T-cell (primary cell): ENCODE results near the gene PLXDC1. TPM values are rescaled to one million over a fixed set of nuclear protein-coding genes. Genes with fewer than 3 reads are reported as not detected.
"Not testable (repeated sequence)": the region's sequence is repeated elsewhere in the genome, so short reads cannot be mapped to it uniquely, and the experiment has no call there.

ENCODE experiments used
- ATAC-seq, 4 experiments: fragments of 200-7000 bp in 3 of 4; fragments of 150-1000 bp in 1 of 4; cut with Tn5 transposase; replicated peaks in 1 of 4; 1 replicate in 3 of 4; 2 replicates in 1 of 4; pipeline ENCODE4 v1.10.0; 2021; ENCODE audit warnings: moderate library complexity in 3 of 4, mild to moderate bottlenecking in 2 of 4, moderate number of reproducible peaks in 1 of 4
- CTCF ChIA-PET, 2 donors: fragments of 300-600 bp; sonication (Branson Sonifier 250); formaldehyde crosslinking; loops; one replicate each; lab custom pipeline; 2022; ENCODE audit warnings: antibody characterized with exemption in 2 of 2; lab: Charles Lee
- POLR2A ChIA-PET, 2 donors: fragments of 300-600 bp; sonication (Branson Sonifier 250); formaldehyde crosslinking; loops; one replicate each; lab custom pipeline; 2022; ENCODE audit warnings: antibody characterized with exemption in 2 of 2; lab: Charles Lee
- DNase-seq, 35 experiments: peaks; one replicate each; pipeline versions ENCODE4 v3.0.0 to v3.0.0-alpha.2; 2013 to 2023
- H3K27ac ChIP-seq: one replicate; pipeline ENCODE4 v1.5.1; 2013; ENCODE audit warnings: low read length
- H3K27me3 ChIP-seq, 2 experiments: replicated peaks in 1 of 2; 1 replicate in 1 of 2; 2 replicates in 1 of 2; pipeline versions ENCODE4 v1.6.1 to v1.7.0; 2013; ENCODE audit warnings: low read length in 1 of 2, mixed read lengths in 1 of 2; ENCODE audit not compliant: control insufficient read depth in 2 of 2, insufficient read depth in 2 of 2; ENCODE audit errors: extremely low read depth in 1 of 2
- H3K36me3 ChIP-seq, 2 donors: 1 replicate in 1 of 2; 2 replicates in 1 of 2; pipeline versions ENCODE4 v1.6.1 to v1.7.0; 2013; ENCODE audit warnings: low read length in 1 of 2; ENCODE audit not compliant: control insufficient read depth in 2 of 2, insufficient read depth in 1 of 2; ENCODE audit errors: extremely low read depth in 1 of 2
- H3K4me1 ChIP-seq, 2 experiments: 1 replicate in 1 of 2; 2 replicates in 1 of 2; pipeline versions ENCODE4 v1.6.1 to v1.7.0; 2013; ENCODE audit warnings: low read length in 2 of 2, mixed read lengths in 1 of 2; ENCODE audit not compliant: insufficient read depth in 2 of 2, control insufficient read depth in 1 of 2; ENCODE audit errors: extremely low read depth in 1 of 2
- H3K4me3 ChIP-seq, 2 donors: 1 replicate in 1 of 2; 2 replicates in 1 of 2; pipeline versions ENCODE4 v1.5.1 to v1.7.0; 2013; ENCODE audit warnings: mild to moderate bottlenecking in 2 of 2, low read length in 1 of 2, moderate library complexity in 1 of 2; ENCODE audit not compliant: control insufficient read depth in 1 of 2; ENCODE audit errors: extremely low read depth in 1 of 2
- H3K9me3 ChIP-seq: 2 replicates; pipeline ENCODE4 v1.7.0; 2013
- H3K27ac Mint-ChIP-seq, 2 donors: one replicate each; pipeline ENCODE4 v1.8.0; 2020 to 2021; ENCODE audit warnings: mild to moderate bottlenecking in 2 of 2, mixed read lengths in 2 of 2
- H3K27me3 Mint-ChIP-seq, 2 donors: one replicate each; pipeline ENCODE4 v1.8.0; 2021 to 2022; ENCODE audit warnings: mixed read lengths in 2 of 2
- H3K36me3 Mint-ChIP-seq: one replicate; pipeline ENCODE4 v1.8.0; 2021; ENCODE audit warnings: mixed read lengths
- H3K4me1 Mint-ChIP-seq, 3 donors: one replicate each; pipeline ENCODE4 v1.8.0; 2020 to 2022; ENCODE audit warnings: mixed read lengths in 3 of 3, mild to moderate bottlenecking in 1 of 3
- H3K4me3 Mint-ChIP-seq, 3 donors: one replicate each; pipeline ENCODE4 v1.8.0; 2020 to 2022; ENCODE audit warnings: mild to moderate bottlenecking in 3 of 3, mixed read lengths in 3 of 3, moderate library complexity in 3 of 3
- H3K9me3 Mint-ChIP-seq, 3 donors: one replicate each; pipeline ENCODE4 v1.8.0; 2020 to 2022; ENCODE audit warnings: mixed read lengths in 3 of 3
- WGBS: methylation state at CpG from one replicate; pipeline ENCODE4 v1.1.5; 2013; ENCODE audit warnings: missing lambda C conversion rate; ENCODE audit not compliant: insufficient coverage; 5-methylcytosine and 5-hydroxymethylcytosine counted together
- total RNA-seq, 35 experiments: library from RNA in 6 of 35; stranded (reverse) in 6 of 35; fragments of 120-200 nt in 1 of 35; gene quantifications; one replicate each; pipeline versions ENCODE4 v1.2.1 to v1.2.4 and lab custom pipeline; 2013 to 2026

Gene PLXDC1
- total RNA-seq, 5 donors from 2014 or later (not counting 1 experiment from before 2014, with no cell fraction given), result 6.3 to 74.9 (median 13.9) TPM

GRCh38 chr17:39028690-39029089, 122.7 kb downstream of the PLXDC1 start:
- H3K27ac Mint-ChIP-seq, result no peak overlapping the region
- no peak for ATAC-seq
- Histone ChIP-seq H3K27me3 (peaks cover 2 to 44% of the 10 kb centered on the region in 2 experiments), H3K9me3 (no peaks in the 10 kb centered on the region), H3K27ac (no peak overlapping the region), H3K4me1 (peaks cover 0 to 10% of the 10 kb centered on the region in 2 experiments), H3K36me3 (no peaks in the 10 kb centered on the region), H3K4me3 (no peak overlapping the region)
- peaks cover 4 to 11% (median 5%) of the 10 kb centered on the region in 3 donors for H3K4me1 Mint-ChIP-seq
- ChIA-PET CTCF (no interaction called here), POLR2A (no interaction called here)
- H3K9me3 Mint-ChIP-seq, result no peaks in the 10 kb centered on the region
- no peak overlapping the region for H3K4me3 Mint-ChIP-seq
- no peaks in the 10 kb centered on the region for H3K36me3 Mint-ChIP-seq
- 100% methylated on average over 2 of the region's 6 CpGs for whole genome bisulfite sequencing
- peaks cover 5 to 22% of the 10 kb centered on the region in 2 donors for H3K27me3 Mint-ChIP-seq
- no peak for DNase-seq

GRCh38 chr17:39027455-39028035, 123.9 kb downstream of the PLXDC1 start:
- no peak for ATAC-seq
- Histone ChIP-seq H3K4me1 (peaks cover 0 to 10% of the 10 kb centered on the region in 2 experiments), H3K36me3 (no peaks in the 10 kb centered on the region), H3K4me3 (peak overlapping the region in 1 of 2 donors; percentile 7), H3K27me3 (peaks cover 2 to 44% of the 10 kb centered on the region in 2 experiments), H3K9me3 (no peaks in the 10 kb centered on the region), H3K27ac (no peak overlapping the region)
- H3K9me3 Mint-ChIP-seq, result no peaks in the 10 kb centered on the region
- 57% methylated on average over 16 of the region's 21 CpGs for WGBS
- peaks cover 5 to 22% of the 10 kb centered on the region in 2 donors for H3K27me3 Mint-ChIP-seq
- CTCF ChIA-PET, result no interaction called here
- DNase-seq, result no peak
- no peaks in the 10 kb centered on the region for H3K36me3 Mint-ChIP-seq
- H3K4me3 Mint-ChIP-seq, result peak overlapping the region in 1 of 3 donors; percentile 52
- H3K27ac Mint-ChIP-seq, result no peak overlapping the region
- peaks cover 4 to 11% (median 5%) of the 10 kb centered on the region in 3 donors for H3K4me1 Mint-ChIP-seq
- POLR2A ChIA-PET, result no interaction called here

- peak in 21 of 35 experiments; percentile 6 to 40 (median 22) for DNase-seq
- no peaks in the 10 kb centered on the region for H3K9me3 Mint-ChIP-seq
Observed at GRCh38 chr17:39026980-39027451, 124.4 kb downstream of the PLXDC1 start.

GRCh38 chr17:39026346-39026745, 125.1 kb downstream of the PLXDC1 start:
- DNase-seq, H3K27ac ChIP-seq, H3K9me3 Mint-ChIP-seq, POLR2A ChIA-PET, ATAC-seq, H3K36me3 ChIP-seq, CTCF ChIA-PET, H3K9me3 ChIP-seq, H3K4me3 ChIP-seq, H3K36me3 Mint-ChIP-seq, H3K27ac Mint-ChIP-seq: not testable (repeated sequence)
- H3K4me3 Mint-ChIP-seq, result peak overlapping the region in 1 of 3 donors; percentile 52
- Histone ChIP-seq H3K4me1 (peaks cover 0 to 10% of the 10 kb centered on the region in 2 experiments), H3K27me3 (peaks cover 2 to 44% of the 10 kb centered on the region in 2 experiments)
- H3K4me1 Mint-ChIP-seq, result peaks cover 4 to 11% (median 5%) of the 10 kb centered on the region in 3 donors
- 91% methylated on average over 8 of the region's 13 CpGs for WGBS
- H3K27me3 Mint-ChIP-seq, result peaks cover 5 to 22% of the 10 kb centered on the region in 2 donors

More at GRCh38 chr17:39026980-39027451, 124.4 kb downstream of the PLXDC1 start:
- Histone ChIP-seq H3K27ac (no peak overlapping the region), H3K4me3 (peak overlapping the region in 1 of 2 donors; percentile 7), H3K4me1 (peaks cover 0 to 10% of the 10 kb centered on the region in 2 experiments), H3K9me3 (no peaks in the 10 kb centered on the region), H3K36me3 (no peaks in the 10 kb centered on the region), H3K27me3 (peaks cover 2 to 44% of the 10 kb centered on the region in 2 experiments)
- ChIA-PET POLR2A (no interaction called here), CTCF (no interaction called here)
- ATAC-seq, result peak; percentile 31 to 83 (median 61)
- WGBS, result 5% methylated on average over 24 of the region's 26 CpGs
- peak overlapping the region in 1 of 3 donors; percentile 52 for H3K4me3 Mint-ChIP-seq
- peaks cover 5 to 22% of the 10 kb centered on the region in 2 donors for H3K27me3 Mint-ChIP-seq
- no peak overlapping the region for H3K27ac Mint-ChIP-seq
- H3K36me3 Mint-ChIP-seq, result no peaks in the 10 kb centered on the region
- peaks cover 4 to 11% (median 5%) of the 10 kb centered on the region in 3 donors for H3K4me1 Mint-ChIP-seq

- no peak overlapping the region for H3K4me3 Mint-ChIP-seq
- no peak overlapping the region for H3K27ac ChIP-seq
- WGBS, result no CpG with 5 or more reads among the region's 6 CpGs
- ChIA-PET POLR2A (no interaction called here), CTCF (interaction anchor here in 1 of 2 donors (0.8 kb wide), 1 partner anchor 152 kb away, joined by 3 read pairs; no protein-coding TSS in a partner anchor)
- peaks cover 18 to 23% (median 20%) of the 10 kb centered on the region in 3 donors for H3K4me1 Mint-ChIP-seq
- H3K36me3 Mint-ChIP-seq, result no peaks in the 10 kb centered on the region
- H3K36me3 ChIP-seq, result no peaks in the 10 kb centered on the region
- ATAC-seq, result no peak
- no peak overlapping the region for H3K27ac Mint-ChIP-seq
- peaks cover 6 to 23% of the 10 kb centered on the region in 2 experiments for H3K4me1 ChIP-seq
- no peak for DNase-seq
- peaks cover 2 to 18% of the 10 kb centered on the region in 2 experiments for H3K27me3 ChIP-seq
- H3K27me3 Mint-ChIP-seq, result peaks cover 5 to 18% of the 10 kb centered on the region in 2 donors
- no peaks in the 10 kb centered on the region for H3K9me3 ChIP-seq
- H3K4me3 ChIP-seq, result no peak overlapping the region
- H3K9me3 Mint-ChIP-seq, result no peaks in the 10 kb centered on the region
Observed at GRCh38 chr17:39022924-39023323, 128.5 kb downstream of the PLXDC1 start.

GRCh38 chr17:39020037-39020436, 131.4 kb downstream of the PLXDC1 start:
- H3K27me3 Mint-ChIP-seq, H3K4me3 ChIP-seq, POLR2A ChIA-PET, H3K27ac ChIP-seq, H3K27me3 ChIP-seq, H3K9me3 Mint-ChIP-seq, H3K36me3 Mint-ChIP-seq, H3K36me3 ChIP-seq, H3K9me3 ChIP-seq, ATAC-seq, DNase-seq, H3K4me3 Mint-ChIP-seq, H3K27ac Mint-ChIP-seq, CTCF ChIA-PET: not testable (repeated sequence)
- 100% methylated on average over 2 of the region's 6 CpGs for WGBS
- peaks cover 15 to 33% of the 10 kb centered on the region in 2 experiments for H3K4me1 ChIP-seq
- H3K4me1 Mint-ChIP-seq, result peaks cover 28 to 31% (median 31%) of the 10 kb centered on the region in 3 donors
